Superior temporal gyrus (tissue), 1 donor: ENCODE data around the gene APOL4.

Experiments
- DNase-seq: peaks from one replicate; pipeline ENCODE4 v3.0.0-alpha.2; 2016; ENCODE audit errors: extremely low spot score

The APOL4 gene

GRCh38 chr22:36201630-36202319 lies at the start of gene APOL4:
APOL4 (minus strand) TSS chr22:36201809; CDS start chr22:36201734, 75 bp downstream.
- DNase-seq, result no peak

DNA sequence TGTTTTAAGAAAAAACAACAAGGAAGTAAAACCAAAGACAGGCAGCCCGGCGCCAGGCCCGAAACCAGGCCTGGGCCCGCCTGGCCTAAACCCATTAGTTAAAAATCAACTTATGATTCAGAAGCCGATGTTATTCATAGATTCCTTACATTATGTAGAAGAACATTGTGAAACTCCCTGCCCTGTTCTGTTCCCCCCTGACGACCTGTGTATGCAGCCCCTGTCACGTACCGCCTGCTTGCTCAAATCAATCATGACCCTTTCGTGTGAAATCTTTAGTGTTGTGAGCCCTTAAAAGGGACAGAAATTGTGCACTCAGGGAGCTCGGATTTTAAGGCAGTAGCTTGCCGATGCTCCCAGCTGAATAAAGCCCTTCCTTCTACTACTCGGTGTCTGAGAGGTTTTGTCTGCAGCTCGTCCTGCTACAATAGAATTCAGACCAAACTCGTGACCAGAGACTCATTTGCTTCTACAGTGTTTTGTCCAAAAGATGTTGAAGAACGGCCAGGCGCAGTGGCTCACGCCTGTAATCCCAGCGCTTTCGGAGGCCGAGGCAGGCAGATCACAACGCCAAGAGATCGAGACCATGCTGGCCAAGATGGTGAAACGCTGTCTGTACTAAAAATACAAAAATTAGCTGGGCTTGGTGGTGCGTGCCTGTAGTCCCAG lies 48.8 kb upstream of the APOL4 start:
- peak; percentile 50 for DNase-seq

- DNase-seq, result no peak
These were observed 47.6 kb upstream of the APOL4 start for GRCh38 chr22:36249160-36249559.

DNA sequence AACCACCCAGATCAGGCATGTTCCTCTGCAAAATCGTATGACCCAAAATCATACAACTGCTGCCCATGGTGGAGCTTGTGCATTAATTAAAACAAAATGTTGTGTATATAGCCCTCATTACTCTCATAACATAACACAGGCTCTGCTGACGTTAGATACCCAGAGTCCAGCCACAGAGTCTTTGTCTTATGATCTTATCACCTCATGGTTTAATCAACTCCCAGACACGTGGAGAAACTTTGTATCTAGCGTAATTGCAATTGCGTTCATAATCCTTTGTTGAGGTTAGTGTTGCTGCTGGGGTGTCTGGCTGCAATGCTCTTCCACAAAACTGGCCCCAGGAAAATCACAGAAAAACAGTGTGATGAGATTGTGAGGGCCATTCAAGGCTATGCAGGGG lies 46.3 kb upstream of the APOL4 start:
- no peak for DNase-seq

GRCh38 chr22:36246718-36247117 lies 45.1 kb upstream of the APOL4 start:
- no peak for DNase-seq

- DNase-seq, result no peak
These were observed 44.3 kb upstream of the APOL4 start for GRCh38 chr22:36245805-36246356.

DNA sequence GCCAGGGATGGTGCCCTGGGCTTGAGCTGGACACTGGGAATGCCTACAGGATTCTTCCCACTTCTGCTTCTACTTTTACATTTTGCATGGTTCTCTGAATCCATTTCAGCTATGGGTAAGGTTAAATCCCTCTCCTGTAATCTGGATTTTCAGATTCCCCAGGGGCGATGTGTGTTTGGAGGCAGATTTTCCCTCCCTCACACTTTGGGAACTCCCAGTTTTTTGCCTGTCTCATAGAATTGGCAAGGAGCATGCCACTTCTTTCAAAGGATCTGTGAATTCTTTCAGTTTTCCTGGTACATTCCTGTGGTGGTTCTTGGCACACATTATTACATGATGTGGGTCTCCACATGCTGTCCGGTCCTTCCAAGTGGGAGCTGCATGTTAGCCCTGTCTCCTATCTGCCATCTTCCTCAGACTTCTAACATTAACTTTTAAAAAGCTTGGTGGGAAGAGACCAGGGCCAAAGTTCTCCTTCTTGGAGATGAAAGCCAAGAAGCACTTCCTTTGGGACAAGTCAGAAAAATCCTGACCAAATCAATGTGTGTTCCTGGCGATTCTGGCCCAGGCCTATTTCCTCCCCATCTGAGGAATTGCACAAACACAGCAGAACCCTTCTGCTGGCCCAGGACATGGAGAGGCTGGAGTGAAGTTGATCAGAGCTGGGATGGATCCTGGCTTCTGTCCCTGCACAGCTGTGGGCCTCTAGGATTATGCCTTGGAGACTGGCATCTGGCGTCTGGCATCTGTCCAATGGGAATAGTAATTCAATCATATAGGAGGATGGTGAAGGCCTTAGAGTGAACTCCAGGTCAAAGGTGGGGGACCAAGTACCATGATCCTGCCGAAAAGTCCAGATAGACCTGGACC lies 43.1 kb upstream of the APOL4 start:
- no peak for DNase-seq

GRCh38 chr22:36243986-36244385 lies 42.4 kb upstream of the APOL4 start:
- DNase-seq, result no peak

DNA sequence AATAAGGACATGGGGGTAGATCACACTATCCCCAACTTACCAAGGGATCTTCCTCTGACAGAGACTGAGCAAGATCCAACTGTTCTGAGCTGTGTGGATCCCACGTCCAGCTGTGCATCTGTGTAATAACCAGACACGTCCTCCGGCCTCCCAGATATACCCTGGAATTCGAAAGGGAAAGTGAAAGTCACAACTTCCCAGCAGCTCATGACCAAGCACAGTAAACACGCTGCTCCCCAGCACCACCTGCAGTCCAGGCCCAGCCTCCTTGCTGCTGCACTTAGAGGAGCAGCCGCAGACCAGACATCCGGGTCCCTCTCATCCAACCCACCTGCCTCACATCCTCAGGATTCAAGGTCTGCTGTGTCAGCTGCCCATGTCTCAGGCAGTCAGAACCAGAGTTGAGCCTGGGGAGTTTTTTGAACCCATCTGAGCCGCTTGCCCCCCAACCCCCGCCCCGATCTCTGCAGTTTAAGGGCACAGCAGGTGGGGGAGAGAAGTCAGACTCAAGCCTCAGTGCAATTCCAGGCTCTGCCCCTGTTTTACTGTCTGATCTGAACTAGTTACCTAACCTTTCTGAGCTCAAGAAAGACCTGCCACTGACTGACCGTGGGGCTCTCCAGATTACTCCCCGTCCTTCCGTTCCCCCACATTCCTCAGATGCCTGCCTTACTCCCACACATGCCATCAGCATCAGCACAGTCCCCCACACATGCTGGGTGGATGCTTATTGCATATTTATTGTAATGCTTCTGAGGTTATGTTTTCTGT lies 38.0 kb upstream of the APOL4 start, which contains the start of gene APOL2:
Gene APOL2, minus strand, starts transcription at position 127 of the 771 bp plus-strand sequence. CDS start 6,365 bp downstream, outside the sequence.
- peak; percentile 94 for DNase-seq

- no peak for DNase-seq
These were observed 37.5 kb upstream of the APOL4 start for GRCh38 chr22:36239150-36239400.

GRCh38 chr22:36238373-36239149 lies 37.0 kb upstream of the APOL4 start:
- DNase-seq, result no peak

- DNase-seq, result peak; percentile 42
These were observed 36.1 kb upstream of the APOL4 start for GRCh38 chr22:36237462-36238372.

DNA sequence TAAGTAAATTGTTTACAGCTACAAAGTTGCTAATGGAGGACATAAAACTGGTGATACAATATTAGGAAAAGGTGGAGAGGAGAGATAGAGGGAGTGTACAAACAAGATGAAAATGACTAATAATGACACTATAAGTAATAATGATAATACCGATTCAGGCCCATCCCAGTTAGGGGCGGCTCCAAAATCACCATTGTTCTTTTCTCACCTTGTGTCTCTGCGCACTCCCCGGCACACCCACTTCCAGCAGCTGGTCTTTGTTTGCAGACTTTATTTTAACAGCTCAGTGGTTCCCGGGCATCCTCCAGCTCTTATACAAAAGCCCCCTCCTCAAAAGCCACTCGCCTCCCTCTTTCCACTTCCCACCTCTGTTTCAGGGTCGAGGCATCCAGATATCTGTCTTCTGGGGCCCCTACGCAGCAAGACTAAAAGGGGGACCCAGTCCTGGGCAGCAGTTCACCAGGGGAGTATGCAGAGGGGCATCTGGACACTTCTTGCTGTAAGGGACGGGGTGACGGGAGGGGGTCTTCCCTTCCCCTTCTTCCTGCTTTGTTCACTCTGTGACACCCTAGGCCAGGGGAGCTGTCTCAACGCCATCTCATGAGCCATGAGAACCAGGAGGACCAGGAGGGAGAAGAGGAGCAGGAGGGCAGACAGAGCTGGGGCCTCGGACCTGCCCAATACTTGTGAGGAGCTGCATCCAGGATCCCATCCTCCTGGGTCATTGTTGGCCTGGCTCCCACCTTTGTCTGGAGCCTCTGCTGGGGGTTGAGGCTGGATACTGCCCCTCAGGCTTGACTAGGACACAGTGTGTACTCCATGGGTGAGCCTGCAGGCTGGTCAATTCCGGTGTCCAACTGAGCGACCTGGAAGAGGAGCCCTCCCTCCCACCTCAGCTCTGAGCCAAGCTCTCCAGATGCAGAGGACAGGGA lies 35.0 kb upstream of the APOL4 start:
- no peak for DNase-seq

GRCh38 chr22:36235585-36235984 lies 34.0 kb upstream of the APOL4 start:
- no peak for DNase-seq

GRCh38 chr22:36234919-36235318 lies 33.3 kb upstream of the APOL4 start:
- no peak for DNase-seq

GRCh38 chr22:36234213-36234612 lies 32.6 kb upstream of the APOL4 start:
- DNase-seq, result no peak

GRCh38 chr22:36233796-36234195 lies 32.2 kb upstream of the APOL4 start:
- DNase-seq, result no peak

- DNase-seq, result no peak
These were observed 31.2 kb upstream of the APOL4 start for GRCh38 chr22:36232715-36233401.
